HepG2 (cell line): ENCODE measurements around the gene SH3GL1. TPM values are rescaled to one million over a fixed set of nuclear protein-coding genes. Genes with fewer than 3 reads are reported as not detected.

Experiments
- ATAC-seq: fragments of 200-7000 bp; cut with Tn5 transposase; 3 replicates; pipeline ENCODE4 v1.9.1; 2020; ENCODE audit warnings: mild to moderate bottlenecking, moderate library complexity
- BruUV-seq: library from RNA; stranded (reverse); fragments of 400-500 nt; replicated peaks from 2 replicates; lab custom pipeline; 2021; lab: Mats Ljungman, UMichigan
- CTCF ChIA-PET: fragments of 300-600 bp; formaldehyde crosslinking; extraction: SDS; loops from one replicate; lab custom pipeline; 2021; ENCODE audit warnings: low total read pairs, inconsistent platforms, low intra/inter-chr PET ratio; lab: Yijun Ruan, JAX
- POLR2A ChIA-PET: fragments of 350-600 bp; sonication (Branson Sonifier 250); formaldehyde crosslinking; loops from one replicate; lab custom pipeline; 2020; ENCODE audit warnings: antibody characterized with exemption, inconsistent platforms; lab: Yijun Ruan, JAX
- DNase-seq: peaks from one replicate; pipeline ENCODE4 v3.0.0-alpha.2; 2015; ENCODE audit warnings: low spot score
- FAIRE-seq: peaks from 3 replicates; lab custom pipeline; 2011; peaks lifted over from hg19 to GRCh38; lab: Jason Lieb, UNC
- H2AFZ ChIP-seq: one replicate; pipeline ENCODE4 v1.6.1; 2011; ENCODE audit warnings: low read length, inconsistent platforms
- H3K27ac ChIP-seq: fragments of 300-600 bp; 3 replicates; pipeline ENCODE4 v1.8.0; 2011; ENCODE audit warnings: mixed run types, mild to moderate bottlenecking, mixed read lengths, low read length, inconsistent platforms; ENCODE audit not compliant: insufficient read depth; ENCODE audit errors: extremely low read length
- H3K27me3 ChIP-seq, 2 experiments: fragments of 200-600 bp in 1 of 2; 2 replicates in 1 of 2; 3 replicates in 1 of 2; pipeline versions ENCODE4 v1.6.0 to v1.8.0; 2011; ENCODE audit warnings: low read length in 2 of 2, mild to moderate bottlenecking in 2 of 2, moderate library complexity in 2 of 2, inconsistent platforms in 1 of 2; ENCODE audit not compliant: insufficient read depth in 2 of 2, control insufficient read depth in 1 of 2
- H3K36me3 ChIP-seq, 2 experiments: fragments of 200-600 bp in 1 of 2; replicated peaks in 1 of 2; 2 replicates in 1 of 2; 3 replicates in 1 of 2; pipeline versions ENCODE4 v1.5.1 to v1.8.0; 2011; ENCODE audit warnings: low read length in 2 of 2, inconsistent platforms in 1 of 2; ENCODE audit not compliant: insufficient read depth in 2 of 2, control insufficient read depth in 1 of 2
- H3K4me1 ChIP-seq: 2 replicates; pipeline ENCODE4 v1.5.1; 2012; ENCODE audit warnings: low read length, inconsistent platforms; ENCODE audit not compliant: insufficient read depth
- H3K4me2 ChIP-seq: 2 replicates; pipeline ENCODE4 v1.6.0; 2011; ENCODE audit warnings: low read depth, low read length, inconsistent platforms
- H3K4me3 ChIP-seq, 3 experiments: fragments of 200-600 bp in 1 of 3; sonication (generic), shearing (Covaris generic) in 1 of 3; replicated peaks in 1 of 3; 2 replicates each; pipeline ENCODE4 v1.5.1; 2011 to 2016; ENCODE audit warnings: low read length in 3 of 3, inconsistent platforms in 2 of 3, low read depth in 2 of 3, mild to moderate bottlenecking in 2 of 3, control low read depth in 1 of 3, mixed read lengths in 1 of 3; ENCODE audit not compliant: insufficient read depth in 1 of 3
- H3K79me2 ChIP-seq: one replicate; pipeline ENCODE4 v1.6.1; 2011; ENCODE audit warnings: low read length, inconsistent platforms; ENCODE audit not compliant: insufficient read depth
- H3K9ac ChIP-seq: 2 replicates; pipeline ENCODE4 v1.6.0; 2011; ENCODE audit warnings: mild to moderate bottlenecking, low read depth, low read length, inconsistent platforms; ENCODE audit not compliant: insufficient read depth
- H3K9me3 ChIP-seq: 2 replicates; pipeline ENCODE4 v1.5.1; 2012; ENCODE audit warnings: mild to moderate bottlenecking, low read length
- H4K20me1 ChIP-seq: 2 replicates; pipeline ENCODE4 v1.6.0; 2011; ENCODE audit warnings: inconsistent platforms, mild to moderate bottlenecking, low read length, moderate library complexity; ENCODE audit not compliant: insufficient read depth
- CC2D1A ChIP-seq: sonication (generic); formaldehyde crosslinking; IDR thresholded peaks from 2 replicates; pipeline ENCODE4 v1.8.1; 2023; ENCODE audit warnings: mild to moderate bottlenecking, missing genetic modification reagents
- HHEX ChIP-seq: IDR thresholded peaks from 2 replicates; pipeline ENCODE4 v1.6.1; 2016; ENCODE audit warnings: control low read depth
- PHF20 ChIP-seq: sonication (generic); formaldehyde crosslinking; IDR thresholded peaks from 2 replicates; pipeline ENCODE4 v1.5.0; 2020; ENCODE audit warnings: mild to moderate bottlenecking, missing genetic modification reagents
- REL ChIP-seq: sonication (generic); formaldehyde crosslinking; conservative IDR thresholded peaks from 2 replicates; pipeline ENCODE4 v1.8.0; 2022; ENCODE audit warnings: mild to moderate bottlenecking, missing genetic modification reagents, moderate library complexity
- REPIN1 ChIP-seq: sonication (generic); formaldehyde crosslinking; IDR thresholded peaks from 2 replicates; pipeline ENCODE4 v1.8.0; 2022; ENCODE audit warnings: missing genetic modification reagents, low read depth, mild to moderate bottlenecking, borderline replicate concordance
- SAP130 ChIP-seq: IDR thresholded peaks from 2 replicates; pipeline ENCODE4 v1.6.1; 2016; ENCODE audit warnings: low read depth
- SOX5 ChIP-seq: IDR thresholded peaks from 2 replicates; pipeline ENCODE4 v1.6.1; 2016; ENCODE audit warnings: borderline replicate concordance
- TBX2 ChIP-seq: sonication (generic); formaldehyde crosslinking; IDR thresholded peaks from 2 replicates; pipeline ENCODE4 v1.5.0; 2020; ENCODE audit warnings: missing genetic modification reagents, mild to moderate bottlenecking, borderline replicate concordance
- ZEB1 ChIP-seq: IDR thresholded peaks from 2 replicates; pipeline ENCODE4 v1.6.1; 2012; ENCODE audit warnings: mild to moderate bottlenecking, low read depth, inconsistent platforms; ENCODE audit not compliant: insufficient replicate concordance
- ZFX ChIP-seq: sonication (generic); formaldehyde crosslinking; IDR thresholded peaks from 2 replicates; pipeline ENCODE4 v1.4.0; 2020; ENCODE audit warnings: mild to moderate bottlenecking, low read depth, missing genetic modification reagents, moderate library complexity
- ZMYM4 ChIP-seq: sonication (generic); formaldehyde crosslinking; IDR thresholded peaks from 2 replicates; pipeline ENCODE4 v1.8.1; 2023; ENCODE audit warnings: mild to moderate bottlenecking, missing genetic modification reagents
- ZNF333 ChIP-seq: sonication (generic); formaldehyde crosslinking; IDR thresholded peaks from 2 replicates; pipeline ENCODE4 v1.4.0; 2020; ENCODE audit warnings: mild to moderate bottlenecking, missing genetic modification reagents, borderline replicate concordance
- ZNF569 ChIP-seq: sonication (generic); formaldehyde crosslinking; IDR thresholded peaks from 2 replicates; pipeline ENCODE4 v1.5.0; 2020; ENCODE audit warnings: mild to moderate bottlenecking, missing genetic modification reagents, moderate library complexity, borderline replicate concordance
- ZNF746 ChIP-seq: sonication (generic); formaldehyde crosslinking; IDR thresholded peaks from 2 replicates; pipeline ENCODE4 v1.8.0; 2022; ENCODE audit warnings: mild to moderate bottlenecking, missing genetic modification reagents
- ZNF816 ChIP-seq: sonication (generic); formaldehyde crosslinking; IDR thresholded peaks from 2 replicates; pipeline ENCODE4 v1.8.0; 2022; ENCODE audit warnings: missing genetic modification reagents, mild to moderate bottlenecking, borderline replicate concordance
- WGBS: methylation state at CpG from one replicate; pipeline ENCODE4 v1.1.6; 2017; ENCODE audit warnings: low lambda C conversion rate; 5-methylcytosine and 5-hydroxymethylcytosine counted together
- in situ Hi-C: cut with HindIII; loops from 2 replicates; pipeline ENCODE4 v1.10.0; 2017; ENCODE audit warnings: low pct_unique_long_range_greater_than_20kb; ENCODE audit not compliant: extremely low pct_ligation_motif_present
- intact Hi-C: fragments of 100-400 bp; cut with micrococcal nuclease; formaldehyde crosslinking; loops from one replicate; pipeline ENCODE4 v1.10.0; 2022; ENCODE audit not compliant: unreplicated experiment
- polyA plus RNA-seq, 8 experiments: library from polyadenylated mRNA; depleted of rRNA in 3 of 8; stranded (reverse) in 7 of 8; unstranded in 1 of 8; fragments of >200 nt; fragmentation: Illumina TruSeq in 4 of 8; extraction: Trizol in 4 of 8; gene quantifications; 2 replicates each; pipeline versions ENCODE4 v1.2.1 to v1.2.3, GENCODE V29; 2011 to 2016; ENCODE audit warnings: low read depth in 4 of 8, missing spikeins in 1 of 8, mixed read lengths in 1 of 8; ENCODE audit not compliant: insufficient read depth in 1 of 8
- total RNA-seq, 5 experiments: library from RNA; depleted of rRNA; stranded (reverse); fragments of >200 nt; fragmentation: Illumina TruSeq; extraction: Trizol; gene quantifications; 2 replicates each; pipeline ENCODE4 v1.2.3, GENCODE V29; 2016; ENCODE audit warnings: low read depth in 1 of 5
- TF ChIP-seq, protein P1 (sequence below): sonication (generic); formaldehyde crosslinking; IDR thresholded peaks from 2 replicates; pipeline ENCODE4 v1.8.1; 2023; ENCODE audit warnings: missing genetic modification reagents, inconsistent platforms, borderline replicate concordance
- TF ChIP-seq, protein P2 (sequence below): sonication (generic); formaldehyde crosslinking; IDR thresholded peaks from 2 replicates; pipeline ENCODE4 v1.9.0; 2021; ENCODE audit warnings: missing genetic modification reagents, mild to moderate bottlenecking, borderline replicate concordance

Gene SH3GL1
- total and polyA plus RNA-seq, 2 of the 13 experiments (the other 11 are each of a cell fraction or from before 2014, with no cell fraction given): 33.0 to 45.1 TPM

DNA sequence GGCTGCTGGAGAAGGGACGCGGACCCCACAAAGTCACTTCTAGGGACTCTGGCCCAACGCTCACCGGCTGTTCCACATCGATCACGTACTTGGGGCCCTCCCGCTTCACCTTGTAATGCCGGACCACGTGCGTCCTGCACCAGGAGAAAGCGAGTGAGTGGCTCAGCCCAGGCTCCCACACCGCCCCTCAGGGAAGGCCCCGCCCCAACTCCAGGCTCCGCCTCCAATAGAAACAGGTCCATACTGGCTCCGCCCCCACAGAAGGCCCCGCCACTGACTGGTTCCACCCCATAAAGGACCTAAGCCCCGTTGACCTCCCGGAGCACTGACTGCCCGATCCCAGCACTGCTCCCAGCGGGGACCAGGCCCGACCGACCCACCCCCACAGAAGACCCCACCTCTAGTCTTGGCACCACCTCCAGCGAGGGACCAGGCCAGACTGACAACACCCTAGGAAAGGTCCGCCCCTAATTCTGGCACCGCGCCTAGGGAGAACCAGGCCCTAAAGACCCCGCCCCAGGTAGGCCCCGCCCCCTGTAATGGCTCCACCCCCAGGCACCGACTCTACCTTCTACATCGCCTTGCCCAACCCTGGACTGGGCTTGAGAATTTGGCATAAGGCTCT is 73.0 kb downstream of the SH3GL1 start:
- TF ChIP-seq REPIN1: no peak
- TF ChIP-seq ZMYM4 (CRISPR knock-in tag): no peak
- no peak for TF ChIP-seq CC2D1A (CRISPR knock-in tag)
- TF ChIP-seq, protein P1, sequence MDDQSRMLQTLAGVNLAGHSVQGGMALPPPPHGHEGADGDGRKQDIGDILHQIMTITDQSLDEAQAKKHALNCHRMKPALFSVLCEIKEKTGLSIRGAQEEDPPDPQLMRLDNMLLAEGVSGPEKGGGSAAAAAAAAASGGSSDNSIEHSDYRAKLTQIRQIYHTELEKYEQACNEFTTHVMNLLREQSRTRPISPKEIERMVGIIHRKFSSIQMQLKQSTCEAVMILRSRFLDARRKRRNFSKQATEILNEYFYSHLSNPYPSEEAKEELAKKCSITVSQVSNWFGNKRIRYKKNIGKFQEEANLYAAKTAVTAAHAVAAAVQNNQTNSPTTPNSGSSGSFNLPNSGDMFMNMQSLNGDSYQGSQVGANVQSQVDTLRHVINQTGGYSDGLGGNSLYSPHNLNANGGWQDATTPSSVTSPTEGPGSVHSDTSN (CRISPR knock-in tag): no peak
- no peak for TF ChIP-seq TBX2
- no peak for TF ChIP-seq ZNF569 (CRISPR knock-in tag)
- H3K4me2 ChIP-seq: no peak overlapping the region
- BruUV-seq: no TSS peak
- in situ Hi-C loops: no loop called here
- WGBS: 95% methylated on average over 22 of the region's 30 CpGs
- ATAC-seq: no peak
- no peaks in the 10 kb centered on the region for H3K79me2 ChIP-seq
- no peak overlapping the region for H3K27ac ChIP-seq
- H3K27me3 ChIP-seq: no peaks in the 10 kb centered on the region
- peaks cover 0 to 3% of the 10 kb centered on the region in 2 experiments; a peak in 1 of 5 replicates for H3K36me3 ChIP-seq
- no peaks in the 10 kb centered on the region for H4K20me1 ChIP-seq
- no peak overlapping the region for H3K4me3 ChIP-seq
- intact Hi-C loops: no loop called here
- FAIRE-seq: no peak
- no peaks in the 10 kb centered on the region for H3K4me1 ChIP-seq
- POLR2A ChIA-PET: interaction anchor here (0.8 to 1.1 kb wide), 3 partner anchors 11 to 16 kb away, joined by 3 to 5 read pairs (median 4); partner anchors contain the start of gene STAP2
- CTCF ChIA-PET: no interaction called here
- no peaks in the 10 kb centered on the region for H3K9me3 ChIP-seq
- no peak for DNase-seq
- no peak overlapping the region for H3K9ac ChIP-seq
- no peak overlapping the region for H2AFZ ChIP-seq

DNA sequence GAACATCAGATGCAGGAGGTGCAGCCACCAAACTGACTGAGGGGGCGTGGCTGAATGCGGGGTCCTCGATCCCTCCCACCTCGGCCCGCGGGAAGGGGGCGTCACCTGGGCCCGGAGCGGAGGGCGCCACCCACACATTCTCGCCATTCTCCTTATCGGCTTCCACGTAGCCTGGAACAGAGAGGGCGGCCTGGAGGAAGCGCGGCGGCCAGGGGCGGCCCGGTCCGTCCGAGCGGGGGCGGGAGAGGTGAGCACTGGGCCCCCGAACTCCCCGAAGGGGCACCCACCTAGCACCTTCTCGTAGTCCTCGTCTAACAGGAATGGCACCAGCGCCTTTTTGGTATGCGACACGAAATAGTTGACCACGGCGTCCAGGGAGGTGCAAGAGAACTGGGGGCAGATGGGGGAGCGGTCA is 73.5 kb downstream of the SH3GL1 start:
- BruUV-seq: no TSS peak
- Histone ChIP-seq H3K9me3 (no peaks in the 10 kb centered on the region), H2AFZ (no peak overlapping the region), H3K79me2 (no peaks in the 10 kb centered on the region), H3K27me3 (no peaks in the 10 kb centered on the region), H3K9ac (no peak overlapping the region), H3K4me2 (no peak overlapping the region), H3K27ac (no peak overlapping the region), H3K4me3 (no peak overlapping the region), H4K20me1 (no peaks in the 10 kb centered on the region), H3K4me1 (no peaks in the 10 kb centered on the region), H3K36me3 (peaks cover 0 to 3% of the 10 kb centered on the region in 2 experiments; a peak in 1 of 5 replicates)
- ChIA-PET POLR2A (no interaction called here), CTCF (no interaction called here)
- ATAC-seq (no peak), FAIRE-seq (no peak), DNase-seq (no peak)
- TF ChIP-seq HHEX (CRISPR knock-in tag) (no peak), ZNF746 (CRISPR knock-in tag) (no peak), ZEB1 (no peak), REL (CRISPR knock-in tag) (no peak), SOX5 (CRISPR knock-in tag) (no peak), SAP130 (CRISPR knock-in tag) (no peak), ZNF333 (CRISPR knock-in tag) (no peak), ZFX (no peak), PHF20 (CRISPR knock-in tag) (no peak), ZNF816 (no peak)
- TF ChIP-seq, protein P2, sequence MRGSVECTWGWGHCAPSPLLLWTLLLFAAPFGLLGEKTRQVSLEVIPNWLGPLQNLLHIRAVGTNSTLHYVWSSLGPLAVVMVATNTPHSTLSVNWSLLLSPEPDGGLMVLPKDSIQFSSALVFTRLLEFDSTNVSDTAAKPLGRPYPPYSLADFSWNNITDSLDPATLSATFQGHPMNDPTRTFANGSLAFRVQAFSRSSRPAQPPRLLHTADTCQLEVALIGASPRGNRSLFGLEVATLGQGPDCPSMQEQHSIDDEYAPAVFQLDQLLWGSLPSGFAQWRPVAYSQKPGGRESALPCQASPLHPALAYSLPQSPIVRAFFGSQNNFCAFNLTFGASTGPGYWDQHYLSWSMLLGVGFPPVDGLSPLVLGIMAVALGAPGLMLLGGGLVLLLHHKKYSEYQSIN (CRISPR knock-in tag): no peak
- intact Hi-C loops: no loop called here
- 97% methylated on average over 33 of the region's 33 CpGs for WGBS
- in situ Hi-C loops: no loop called here
